HCT116 (cell line): ENCODE data around the gene PER2. TPM values are rescaled to one million over a fixed set of nuclear protein-coding genes. Genes with fewer than 3 reads are reported as not detected.

ENCODE experiments used
- ATAC-seq: fragments of 200-7000 bp; cut with Tn5 transposase; 2 replicates; pipeline ENCODE4 v1.9.1; 2020; ENCODE audit warnings: mild to moderate bottlenecking, moderate library complexity
- BruUV-seq: library from RNA; stranded (reverse); fragments of 400-500 nt; replicated peaks from 2 replicates; lab custom pipeline; 2021; lab: Mats Ljungman, UMichigan
- CTCF ChIA-PET: fragments of 300-600 bp; sonication (Branson Sonifier 250); formaldehyde crosslinking; loops from one replicate; lab custom pipeline; 2021; ENCODE audit warnings: antibody characterized with exemption; lab: Charles Lee
- POLR2A ChIA-PET: fragments of 300-600, 350-600 bp; sonication (Branson Sonifier 250); formaldehyde crosslinking; loops from one replicate; lab custom pipeline; 2021; ENCODE audit warnings: antibody characterized with exemption; lab: Charles Lee
- RAD21 ChIA-PET, 2 experiments: fragments of 300-600 bp; sonication (Branson Sonifier 250); formaldehyde crosslinking; loops; one replicate each; lab custom pipeline; 2023; ENCODE audit warnings: low total read pairs in 2 of 2; ENCODE audit not compliant: uncharacterized antibody in 2 of 2, unreplicated experiment in 2 of 2, low non-redundant PET in 1 of 2; lab: Charles Lee
- DNase-seq: peaks from one replicate; pipeline ENCODE4 v3.0.0-alpha.2; 2010; ENCODE audit warnings: low read depth, low spot score
- H2AFZ ChIP-seq: fragments of 200-600 bp; shearing (Covaris generic), sonication (generic); 2 replicates; pipeline ENCODE4 v1.6.1; 2017; ENCODE audit warnings: low read depth, mixed run types, mixed read lengths, antibody characterized with exemption, low read length; ENCODE audit not compliant: poor library complexity, severe bottlenecking
- H3K27ac ChIP-seq: 2 replicates; pipeline ENCODE4 v1.5.1; 2012; ENCODE audit warnings: low read depth, low read length
- H3K27me3 ChIP-seq: fragments of 200-600 bp; sonication (generic); 2 replicates; pipeline ENCODE4 v1.6.1; 2016; ENCODE audit warnings: mixed run types, low read length, mixed read lengths; ENCODE audit not compliant: insufficient read depth
- H3K36me3 ChIP-seq, 2 experiments: fragments of 200-500 bp in 1 of 2; fragments of 200-600 bp in 1 of 2; sonication (Bioruptor generic) in 1 of 2; sonication (generic) in 1 of 2; 2 replicates each; pipeline versions ENCODE4 v1.5.1 to v1.6.1; 2014 to 2016; ENCODE audit warnings: low read length in 2 of 2, inconsistent platforms in 1 of 2, mixed read lengths in 1 of 2, mixed run types in 1 of 2; ENCODE audit not compliant: insufficient read depth in 2 of 2, control insufficient read depth in 1 of 2
- H3K4me1 ChIP-seq, 2 experiments: fragments of 200-600 bp in 1 of 2; sonication (generic) in 1 of 2; 2 replicates each; pipeline versions ENCODE4 v1.5.1 to v1.6.1; 2012 to 2017; ENCODE audit warnings: low read length in 2 of 2, inconsistent platforms in 1 of 2, mild to moderate bottlenecking in 1 of 2, mixed read lengths in 1 of 2, mixed run types in 1 of 2, moderate library complexity in 1 of 2; ENCODE audit not compliant: insufficient read depth in 2 of 2, control insufficient read depth in 1 of 2
- H3K4me2 ChIP-seq: fragments of 200-600 bp; sonication (generic); 2 replicates; pipeline ENCODE4 v1.6.1; 2017; ENCODE audit warnings: mixed run types, low read length, mixed read lengths
- H3K4me3 ChIP-seq, 2 experiments: fragments of 200-600 bp in 1 of 2; sonication (generic) in 1 of 2; replicated peaks in 1 of 2; 2 replicates each; pipeline ENCODE4 v1.5.1; 2011 to 2016; ENCODE audit warnings: low read length in 2 of 2, control low read depth in 1 of 2, low read depth in 1 of 2, mild to moderate bottlenecking in 1 of 2, mixed read lengths in 1 of 2, mixed run types in 1 of 2
- H3K79me2 ChIP-seq: fragments of 200-600 bp; sonication (generic); 2 replicates; pipeline ENCODE4 v1.6.1; 2017; ENCODE audit warnings: mild to moderate bottlenecking, mixed run types, low read length, moderate library complexity, mixed read lengths; ENCODE audit not compliant: insufficient read depth
- H3K9ac ChIP-seq: fragments of 200-600 bp; sonication (generic); 2 replicates; pipeline ENCODE4 v1.6.1; 2016; ENCODE audit warnings: low read length, mixed read lengths
- H3K9me2 ChIP-seq: fragments of 200-600 bp; sonication (generic), shearing (Covaris generic); 2 replicates; pipeline ENCODE4 v1.6.1; 2017; ENCODE audit warnings: mixed run types, mild to moderate bottlenecking, moderate library complexity; ENCODE audit not compliant: insufficient read depth
- H3K9me3 ChIP-seq, 2 experiments: fragments of 200-500 bp in 1 of 2; fragments of 200-600 bp in 1 of 2; sonication (Bioruptor generic) in 1 of 2; sonication (generic) in 1 of 2; 2 replicates each; pipeline ENCODE4 v1.6.1; 2014 to 2017; ENCODE audit warnings: low read length in 2 of 2, mixed read lengths in 2 of 2, inconsistent platforms in 1 of 2, low read depth in 1 of 2, mild to moderate bottlenecking in 1 of 2, mixed run types in 1 of 2, moderate library complexity in 1 of 2; ENCODE audit not compliant: control insufficient read depth in 1 of 2, insufficient read depth in 1 of 2
- H4K20me1 ChIP-seq: fragments of 200-600 bp; sonication (generic), shearing (Covaris generic); 2 replicates; pipeline ENCODE4 v1.6.1; 2017; ENCODE audit warnings: mixed run types, mild to moderate bottlenecking, moderate library complexity; ENCODE audit not compliant: insufficient read depth
- CBX3 ChIP-seq: IDR thresholded peaks from 2 replicates; pipeline ENCODE4 v1.6.1; 2012; ENCODE audit warnings: low read depth
- CEBPB ChIP-seq: IDR thresholded peaks from 2 replicates; pipeline ENCODE4 v1.6.1; 2012; ENCODE audit warnings: low read depth
- EGR1 ChIP-seq: IDR thresholded peaks from 2 replicates; pipeline ENCODE4 v1.6.1; 2012; ENCODE audit warnings: low read depth
- EZH2phosphoT487 ChIP-seq: fragments of 200-600 bp; IDR thresholded peaks from 2 replicates; pipeline ENCODE4 v1.6.1; 2018; ENCODE audit warnings: antibody characterized with exemption, borderline replicate concordance
- POLR2A ChIP-seq: IDR thresholded peaks from 2 replicates; pipeline ENCODE4 v1.7.0; 2011; ENCODE audit warnings: borderline replicate concordance; ENCODE audit not compliant: insufficient read depth, insufficient read length; ENCODE audit errors: extremely low read depth
- SP1 ChIP-seq: IDR thresholded peaks from 2 replicates; pipeline ENCODE4 v1.6.1; 2012; ENCODE audit warnings: low read depth
- ZFX ChIP-seq: fragments of 450-650 bp; IDR thresholded peaks from 2 replicates; pipeline ENCODE4 v1.6.1; 2017
- ZNF274 ChIP-seq: fragments of 200-500 bp; sonication (Bioruptor generic); IDR thresholded peaks from 2 replicates; pipeline ENCODE4 v1.6.1; 2014; ENCODE audit warnings: mild to moderate bottlenecking, low read depth, low read length, inconsistent platforms
- intact Hi-C: fragments of 100-400 bp; cut with micrococcal nuclease; formaldehyde crosslinking; loops from 2 replicates; pipeline ENCODE4 v1.10.0; 2022
- total RNA-seq: library from RNA; stranded (reverse); gene quantifications from one replicate; pipeline ENCODE4 v1.2.1, GENCODE V29; 2021; ENCODE audit not compliant: unreplicated experiment
- TF ChIP-seq, protein P1 (sequence below): IDR thresholded peaks from 2 replicates; pipeline ENCODE4 v1.6.1; 2012
- TF ChIP-seq, protein P2 (sequence below): IDR thresholded peaks from 2 replicates; pipeline ENCODE4 v1.6.1; 2011; ENCODE audit warnings: mild to moderate bottlenecking, low read length, moderate library complexity; ENCODE audit not compliant: insufficient replicate concordance; ENCODE audit errors: extremely low read depth

PER2 gene
- total RNA-seq, 1 experiment from 2014 or later = 18.7 TPM

- H3K4me3 ChIP-seq = no peak overlapping the region
- no peaks in the 10 kb centered on the region for H3K9me2 ChIP-seq
- ATAC-seq = no peak
- intact Hi-C loops = no loop called here
- no peaks in the 10 kb centered on the region for H3K27me3 ChIP-seq
- H3K4me1 ChIP-seq = peaks cover 3 to 9% of the 10 kb centered on the region in 2 experiments; a peak in 3 of 4 replicates
- RAD21 ChIA-PET = no interaction called here
- H3K9me3 ChIP-seq = no peaks in the 10 kb centered on the region
- BruUV-seq = no TSS peak
- no peak overlapping the region for H2AFZ ChIP-seq
- no peak overlapping the region for H3K4me2 ChIP-seq
- no peaks in the 10 kb centered on the region for H3K79me2 ChIP-seq
- POLR2A ChIA-PET = no interaction called here
- no peak for DNase-seq
- H3K9ac ChIP-seq = no peak overlapping the region
- TF ChIP-seq EGR1 = no peak
- TF ChIP-seq ZFX = no peak
- TF ChIP-seq, protein P1, sequence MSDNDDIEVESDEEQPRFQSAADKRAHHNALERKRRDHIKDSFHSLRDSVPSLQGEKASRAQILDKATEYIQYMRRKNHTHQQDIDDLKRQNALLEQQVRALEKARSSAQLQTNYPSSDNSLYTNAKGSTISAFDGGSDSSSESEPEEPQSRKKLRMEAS = no peak
- no peak for TF ChIP-seq CEBPB
- no peak for TF ChIP-seq EZH2phosphoT487
- TF ChIP-seq, protein P2, sequence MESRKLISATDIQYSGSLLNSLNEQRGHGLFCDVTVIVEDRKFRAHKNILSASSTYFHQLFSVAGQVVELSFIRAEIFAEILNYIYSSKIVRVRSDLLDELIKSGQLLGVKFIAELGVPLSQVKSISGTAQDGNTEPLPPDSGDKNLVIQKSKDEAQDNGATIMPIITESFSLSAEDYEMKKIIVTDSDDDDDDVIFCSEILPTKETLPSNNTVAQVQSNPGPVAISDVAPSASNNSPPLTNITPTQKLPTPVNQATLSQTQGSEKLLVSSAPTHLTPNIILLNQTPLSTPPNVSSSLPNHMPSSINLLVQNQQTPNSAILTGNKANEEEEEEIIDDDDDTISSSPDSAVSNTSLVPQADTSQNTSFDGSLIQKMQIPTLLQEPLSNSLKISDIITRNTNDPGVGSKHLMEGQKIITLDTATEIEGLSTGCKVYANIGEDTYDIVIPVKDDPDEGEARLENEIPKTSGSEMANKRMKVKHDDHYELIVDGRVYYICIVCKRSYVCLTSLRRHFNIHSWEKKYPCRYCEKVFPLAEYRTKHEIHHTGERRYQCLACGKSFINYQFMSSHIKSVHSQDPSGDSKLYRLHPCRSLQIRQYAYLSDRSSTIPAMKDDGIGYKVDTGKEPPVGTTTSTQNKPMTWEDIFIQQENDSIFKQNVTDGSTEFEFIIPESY = no peak
- no peak for TF ChIP-seq ZNF274
- TF ChIP-seq SP1 = no peak
- TF ChIP-seq POLR2A = no peak
- TF ChIP-seq CBX3 = no peak
- TF ChIP-seq, all 23 proteins: peak for 0
- CTCF ChIA-PET = no interaction called here
- Histone ChIP-seq H3K27ac (no peak overlapping the region), H4K20me1 (no peaks in the 10 kb centered on the region), H3K36me3 (peaks cover 4 to 11% of the 10 kb centered on the region in 2 experiments)
These were observed 17.8 kb downstream of the PER2 start for GRCh38 chr2:238270606-238271005.
